CD4-positive, alpha-beta T cell treated with Interleukin-17A for 4 hours (primary cell): ENCODE results near the gene EIF5A.

Experiments
- DNase-seq: peaks from one replicate; pipeline ENCODE4 v3.0.0-alpha.2; 2020; ENCODE audit warnings: mixed read lengths

EIF5A gene

GRCh38 chr17:7313890-7314718 is 6.7 kb downstream of the EIF5A start:
- DNase-seq: no peak

- DNase-seq: peak; percentile 94
These were observed 7.5 kb downstream of the EIF5A start, which contains the start of gene GPS2 for GRCh38 chr17:7314719-7315569. GPS2 (minus strand) TSS chr17:7315360; CDS start chr17:7315052, 308 bp downstream.

DNA sequence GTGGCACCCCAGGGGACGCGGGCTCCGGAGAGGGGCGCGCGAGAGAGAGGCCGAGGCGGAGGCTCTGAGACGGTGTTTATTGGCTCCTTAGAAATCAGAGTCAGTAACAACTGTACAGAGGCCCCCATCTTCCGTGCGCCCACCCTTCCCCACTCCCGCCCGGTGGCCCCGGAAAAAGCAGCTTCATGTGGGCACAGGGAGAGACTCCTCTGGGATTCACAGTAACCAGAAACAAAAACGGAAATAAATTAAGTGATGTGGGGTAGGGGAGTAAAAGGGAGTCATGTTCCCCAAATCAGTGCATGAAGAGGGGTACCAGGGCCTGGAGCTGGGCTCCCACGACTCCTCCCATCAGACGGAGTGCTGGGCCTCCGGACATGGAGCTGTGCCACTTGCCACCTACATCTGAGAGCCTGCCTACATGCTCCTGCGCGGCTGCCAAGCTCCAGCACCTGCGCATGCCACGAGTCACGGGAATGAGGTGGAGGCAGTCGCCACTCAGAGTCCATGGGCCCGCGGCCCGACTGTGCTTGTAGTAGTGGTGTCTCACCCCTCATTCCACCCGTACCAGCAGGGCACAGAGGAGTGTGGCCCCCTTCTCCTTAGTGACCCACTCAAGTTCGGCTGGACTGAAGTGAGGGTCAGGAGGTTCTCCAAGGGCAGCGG is 8.3 kb downstream of the EIF5A start:
- no peak for DNase-seq

- DNase-seq: no peak
These were observed 9.9 kb downstream of the EIF5A start for GRCh38 chr17:7317161-7317803.

- no peak for DNase-seq
These were observed 10.9 kb downstream of the EIF5A start for GRCh38 chr17:7318121-7318860.

- no peak for DNase-seq
These were observed 14.0 kb downstream of the EIF5A start for GRCh38 chr17:7321466-7321865.

- no peak for DNase-seq
These were observed 15.2 kb downstream of the EIF5A start for GRCh38 chr17:7322520-7323194.

DNA sequence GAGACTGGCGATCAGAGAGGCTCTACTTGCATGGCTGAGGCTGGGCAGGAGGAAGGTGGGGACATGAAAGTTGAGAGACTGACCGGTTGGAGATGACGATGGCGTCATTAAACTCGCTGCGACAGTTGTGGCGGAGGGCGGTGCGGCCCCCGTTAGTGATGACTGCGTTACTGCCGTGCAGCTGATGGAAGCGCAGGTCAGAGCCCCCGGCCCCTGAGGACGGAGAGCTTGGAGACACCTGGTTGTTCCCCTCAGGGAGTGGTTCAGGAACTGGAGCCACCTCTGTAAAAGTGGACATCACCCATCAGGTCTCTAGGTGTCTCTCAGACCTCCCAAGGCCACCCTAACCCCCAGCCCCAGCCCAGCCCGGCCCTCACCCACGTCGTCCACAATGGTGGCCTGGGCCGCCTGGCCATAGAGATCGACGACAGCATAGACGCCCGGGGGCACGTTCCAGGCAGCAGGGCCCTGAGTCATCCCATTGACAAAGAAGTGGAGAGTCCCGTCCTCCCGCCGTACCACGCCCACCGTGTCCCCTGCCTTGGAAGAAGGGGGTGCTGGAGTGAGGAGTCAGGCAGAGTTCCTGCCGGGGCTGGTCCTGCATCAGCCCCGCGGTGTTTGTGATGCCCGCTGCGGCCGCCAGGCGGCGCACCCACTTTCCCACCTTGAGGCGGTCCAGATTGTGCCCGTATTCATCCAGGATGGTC is 16.5 kb downstream of the EIF5A start:
- peak; percentile 79 for DNase-seq

- no peak for DNase-seq
These were observed 17.0 kb downstream of the EIF5A start for GRCh38 chr17:7324438-7324779.

GRCh38 chr17:7325031-7325528 is 17.7 kb downstream of the EIF5A start:
- no peak for DNase-seq

DNA sequence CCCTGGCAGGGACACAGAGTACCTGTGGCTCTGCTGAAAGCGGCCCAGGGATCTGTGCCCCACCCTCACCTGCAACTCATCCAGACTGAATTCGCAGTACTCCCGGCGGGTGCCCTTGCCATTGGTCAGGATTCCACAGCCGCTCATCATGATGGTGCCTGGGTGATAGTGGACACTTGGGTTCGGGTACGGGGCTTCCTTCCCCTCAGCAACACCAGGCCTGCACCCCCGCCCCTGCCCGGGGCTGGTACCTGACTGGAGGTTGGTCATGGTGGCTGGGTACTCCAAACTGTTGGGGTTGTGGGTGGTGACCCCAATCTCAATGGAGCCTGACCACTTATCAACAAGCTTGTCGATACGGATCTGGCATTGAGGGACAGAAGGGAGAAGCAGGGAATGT is 18.8 kb downstream of the EIF5A start:
- no peak for DNase-seq

GRCh38 chr17:7327056-7327455 is 19.6 kb downstream of the EIF5A start:
- no peak for DNase-seq

DNA sequence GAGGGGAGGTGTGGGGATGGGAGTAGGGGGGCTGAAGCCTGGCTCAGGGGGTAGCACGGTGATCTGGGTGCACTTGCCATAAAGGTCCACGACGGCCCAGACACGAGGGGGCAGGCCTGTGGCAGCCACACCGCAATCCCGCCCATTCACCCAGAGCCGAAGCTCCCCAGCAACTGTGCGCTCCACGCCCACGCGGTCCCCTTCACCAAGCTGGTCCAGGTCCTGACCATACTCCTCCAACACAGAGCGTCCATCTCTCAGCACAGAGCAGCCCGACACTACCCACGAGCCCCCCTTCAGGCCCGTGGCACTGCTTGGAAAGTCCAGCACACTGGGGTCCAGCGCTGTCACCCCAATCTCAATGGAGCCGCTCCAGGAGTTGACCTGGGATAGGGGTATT is 20.1 kb downstream of the EIF5A start:
- DNase-seq: no peak

- no peak for DNase-seq
These were observed 20.6 kb downstream of the EIF5A start for GRCh38 chr17:7328009-7328408.

DNA sequence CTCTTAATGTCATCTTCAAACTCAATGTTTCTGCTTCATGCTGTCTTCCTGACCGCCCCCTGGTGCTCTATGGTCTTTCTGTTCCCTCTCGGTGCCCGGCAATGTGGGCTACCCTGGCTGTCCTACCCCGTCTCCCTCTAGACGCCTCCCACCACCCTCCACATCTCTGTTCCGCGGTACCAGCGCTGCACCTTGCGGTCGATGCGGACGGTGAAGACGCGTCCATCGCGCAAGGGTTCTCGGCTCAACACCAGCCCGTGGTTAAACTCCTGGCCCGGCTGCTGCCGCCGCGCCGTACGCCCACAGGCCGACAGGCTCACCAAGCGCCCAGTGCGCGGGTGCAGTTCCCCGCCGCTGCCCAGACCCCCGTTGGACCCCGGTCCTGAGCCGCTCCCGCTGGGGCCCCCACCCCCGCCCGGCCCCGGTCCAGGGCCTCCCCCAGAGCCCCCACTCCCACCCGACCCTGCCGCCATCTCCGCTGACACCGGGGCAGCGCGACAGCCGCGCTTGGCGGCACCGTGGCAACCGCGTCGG is 21.5 kb downstream of the EIF5A start, which contains the start of gene NEURL4:
TSS of gene NEURL4 (minus strand) at position 496 of the 534 bp plus-strand sequence. CDS start at position 473, 23 bp downstream.
- DNase-seq: no peak

DNA sequence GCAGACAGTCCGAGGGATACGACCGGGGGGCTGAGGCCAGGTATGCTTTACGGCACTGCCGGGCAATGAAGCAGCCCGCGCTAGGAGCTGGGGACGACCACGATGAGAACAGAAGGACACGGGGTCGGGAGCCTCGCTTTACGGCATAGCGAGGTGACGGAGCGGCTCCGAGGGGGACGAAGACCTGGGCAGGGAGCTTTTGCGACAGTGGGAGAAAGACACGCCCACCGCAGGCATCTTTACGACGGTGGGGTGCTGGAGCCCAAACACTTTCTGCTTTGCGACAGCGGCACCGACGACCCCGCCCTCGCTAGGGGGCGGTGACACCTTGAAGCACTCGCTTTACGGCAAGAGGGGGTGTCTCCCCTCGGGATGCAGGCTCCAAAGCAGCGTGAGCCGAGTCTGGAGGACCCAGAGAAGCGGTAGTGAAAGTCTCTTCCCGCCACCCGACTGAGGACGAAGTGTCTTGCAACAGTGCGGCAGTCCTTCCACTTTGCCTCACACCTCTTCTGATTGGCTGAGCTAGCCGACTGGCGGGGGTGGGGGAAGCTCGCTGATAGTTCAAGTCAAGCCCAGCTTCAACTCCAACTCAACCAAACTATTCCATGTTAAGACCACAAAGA is 22.1 kb downstream of the EIF5A start:
- peak; percentile 97 for DNase-seq

DNA sequence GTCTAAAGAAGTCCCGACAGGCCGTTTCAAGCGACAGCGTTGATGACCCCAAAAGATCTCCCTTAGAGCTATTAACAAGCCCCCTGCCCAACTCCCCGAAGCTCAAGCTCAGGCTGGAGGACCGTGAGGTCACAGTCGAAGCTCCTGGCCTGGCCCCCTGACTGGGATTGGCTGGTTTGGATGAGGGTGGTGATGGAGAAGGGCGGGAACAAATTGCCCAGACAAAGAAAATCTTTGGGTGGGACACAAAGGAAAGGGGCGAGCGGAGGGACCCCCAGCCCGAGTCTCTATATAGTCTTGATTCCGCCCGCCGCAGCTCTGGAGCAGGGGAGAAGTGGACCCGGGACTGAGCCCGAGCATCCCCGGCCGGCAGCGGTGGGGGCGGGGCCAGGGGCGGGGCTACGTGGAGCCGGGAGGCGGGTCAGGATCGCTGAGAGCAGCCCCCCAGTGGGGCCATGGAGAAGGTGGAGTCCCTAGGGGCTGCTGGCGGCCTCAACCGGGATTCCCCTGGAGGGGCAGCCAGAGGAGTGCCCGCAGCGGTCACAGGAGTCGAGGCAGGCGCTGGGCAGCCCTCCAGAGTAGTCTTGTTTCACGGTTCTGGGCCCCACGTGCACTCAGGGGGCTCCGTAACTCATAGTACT is 22.7 kb downstream of the EIF5A start:
- peak; percentile 79 for DNase-seq

GRCh38 chr17:7330638-7331015 is 23.2 kb downstream of the EIF5A start:
- no peak for DNase-seq

DNA sequence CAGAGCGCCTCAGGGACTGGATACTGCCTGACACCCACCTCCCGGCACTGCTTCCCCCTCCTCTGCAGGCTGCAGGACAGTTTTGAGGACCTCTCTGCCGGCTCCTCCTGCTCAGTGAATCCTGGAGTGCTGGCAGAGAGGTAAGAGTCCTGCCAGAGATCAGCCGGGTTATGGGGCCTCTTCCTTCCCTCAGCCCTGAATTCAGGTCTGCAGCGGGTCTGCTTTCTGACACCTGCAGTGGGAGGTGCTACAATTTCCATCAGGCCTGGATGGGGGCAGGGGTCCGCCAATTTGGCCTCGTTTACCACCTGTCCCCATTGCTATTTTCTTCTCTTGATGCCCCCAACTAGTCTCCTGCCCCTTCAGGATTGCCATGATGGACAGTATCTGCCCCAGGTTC is 24.7 kb downstream of the EIF5A start:
- DNase-seq: no peak
